GM10266 (cell line): ENCODE data around the gene TMEM202.
"Not testable (repeated sequence)": the region's sequence is repeated elsewhere in the genome, so short reads cannot be mapped to it uniquely, and the experiment has no call there.

Experiments
- DNase-seq: peaks from one replicate; pipeline ENCODE4 v3.0.0; 2012; ENCODE audit errors: extremely low spot score
- CTCF ChIP-seq: IDR thresholded peaks from 2 replicates; pipeline ENCODE4 v1.5.1; 2012; ENCODE audit warnings: mild to moderate bottlenecking, low read depth; ENCODE audit not compliant: control insufficient read depth, insufficient read depth; ENCODE audit errors: missing control alignments

TMEM202 gene

GRCh38 chr15:72402726-72403125, 4.6 kb downstream of the TMEM202 start:
- no peak for TF ChIP-seq CTCF
- no peak for DNase-seq

GRCh38 chr15:72404356-72404755, 6.3 kb downstream of the TMEM202 start:
- no peak for DNase-seq
- no peak for TF ChIP-seq CTCF

GRCh38 chr15:72404841-72405240, 6.7 kb downstream of the TMEM202 start:
- DNase-seq = no peak
- no peak for TF ChIP-seq CTCF

- no peak for TF ChIP-seq CTCF
- DNase-seq = no peak
Observed at GRCh38 chr15:72406936-72407335, 8.8 kb downstream of the TMEM202 start.

GRCh38 chr15:72411111-72411510, 13.0 kb downstream of the TMEM202 start:
- DNase-seq = no peak
- no peak for TF ChIP-seq CTCF

- no peak for TF ChIP-seq CTCF
- no peak for DNase-seq
Observed at GRCh38 chr15:72411544-72411943, 13.4 kb downstream of the TMEM202 start.

GRCh38 chr15:72413337-72413736, 15.2 kb downstream of the TMEM202 start:
- not testable (repeated sequence) for DNase-seq

- no peak for DNase-seq
- no peak for TF ChIP-seq CTCF
Observed at GRCh38 chr15:72415304-72415703, 17.2 kb downstream of the TMEM202 start.

- not testable (repeated sequence) for DNase-seq
Observed at GRCh38 chr15:72419768-72420167, 21.7 kb downstream of the TMEM202 start.
